MCF 10A (cell line): Measurements from ENCODE around the gene BEND7. TPM values are rescaled to one million over a fixed set of nuclear protein-coding genes. Genes with fewer than 3 reads are reported as not detected.

Source experiments
- BruUV-seq: library from RNA; stranded (reverse); fragments of 400-500 nt; replicated peaks from 2 replicates; lab custom pipeline; 2021; lab: Mats Ljungman, UMichigan
- CTCF ChIA-PET: fragments of 300-600 bp; sonication (Branson Sonifier 250); formaldehyde crosslinking; extraction: SDS; loops from one replicate; lab custom pipeline; 2021; ENCODE audit warnings: antibody characterized with exemption, inconsistent platforms; lab: Yijun Ruan, JAX
- POLR2A ChIA-PET: fragments of 300-600, 350-650 bp; sonication (Branson Sonifier 250); formaldehyde crosslinking; extraction: SDS; loops from one replicate; lab custom pipeline; 2020; ENCODE audit warnings: antibody characterized with exemption, inconsistent platforms; lab: Yijun Ruan, JAX
- DNase-seq: peaks from one replicate; pipeline ENCODE4 v3.0.0-alpha.2; 2018; ENCODE audit not compliant: unreplicated experiment
- H3K27ac Mint-ChIP-seq: one replicate; pipeline ENCODE4 v1.8.0; 2022; ENCODE audit warnings: mild to moderate bottlenecking, low read depth, mixed read lengths; ENCODE audit not compliant: unreplicated experiment
- H3K27me3 Mint-ChIP-seq: one replicate; pipeline ENCODE4 v1.8.0; 2022; ENCODE audit warnings: mixed read lengths; ENCODE audit not compliant: insufficient read depth, unreplicated experiment
- H3K36me3 Mint-ChIP-seq: one replicate; pipeline ENCODE4 v1.8.0; 2022; ENCODE audit warnings: mild to moderate bottlenecking, moderate library complexity, mixed read lengths; ENCODE audit not compliant: insufficient read depth, unreplicated experiment
- H3K4me1 Mint-ChIP-seq: one replicate; pipeline ENCODE4 v1.8.0; 2022; ENCODE audit warnings: mixed read lengths; ENCODE audit not compliant: insufficient read depth, unreplicated experiment
- H3K4me3 Mint-ChIP-seq: one replicate; pipeline ENCODE4 v1.8.0; 2022; ENCODE audit warnings: mild to moderate bottlenecking, moderate library complexity, mixed read lengths; ENCODE audit not compliant: unreplicated experiment
- H3K9me3 Mint-ChIP-seq: one replicate; pipeline ENCODE4 v1.8.0; 2022; ENCODE audit warnings: mixed read lengths; ENCODE audit not compliant: unreplicated experiment
- intact Hi-C: fragments of 100-400 bp; cut with micrococcal nuclease; formaldehyde crosslinking; loops from 2 replicates; pipeline ENCODE4 v1.14.1; 2022
- total RNA-seq: library from RNA; stranded (reverse); gene quantifications from 2 replicates; pipeline ENCODE4 v1.2.3, GENCODE V29; 2022
- TF ChIP-seq, protein P1 (sequence below): fragments of 200-600 bp; IDR thresholded peaks from one replicate; pipeline ENCODE4 v1.8.0; 2022; ENCODE audit warnings: antibody characterized with exemption, mild to moderate bottlenecking; ENCODE audit not compliant: unreplicated experiment

The BEND7 gene
- total RNA-seq, 1 experiment from 2014 or later, result 12.4 TPM

DNA sequence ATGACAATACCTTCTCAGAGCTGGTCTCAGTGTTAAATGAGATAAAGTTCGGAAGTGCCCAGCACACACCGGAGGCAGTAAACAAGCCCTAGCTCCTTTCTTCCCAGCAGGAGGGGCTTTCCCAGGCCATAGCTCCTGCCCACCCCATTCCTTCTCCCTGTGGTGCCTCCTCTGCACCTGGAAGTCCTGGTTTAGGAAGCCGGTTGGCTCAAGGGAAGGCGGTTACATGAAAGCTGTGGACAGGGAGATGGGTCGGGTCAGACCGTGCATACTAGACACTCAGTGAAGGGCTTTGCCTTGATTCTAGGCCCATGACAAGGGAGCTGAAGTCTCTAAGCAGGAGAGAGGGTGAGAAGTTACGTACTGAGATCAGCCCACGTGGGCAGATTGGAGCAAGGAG is 8.6 kb downstream of the BEND7 start:
- intact Hi-C loops, result no loop called here
- H3K36me3 Mint-ChIP-seq, result peaks cover 12% of the 10 kb centered on the region
- H3K4me3 Mint-ChIP-seq, result no peak overlapping the region

DNA sequence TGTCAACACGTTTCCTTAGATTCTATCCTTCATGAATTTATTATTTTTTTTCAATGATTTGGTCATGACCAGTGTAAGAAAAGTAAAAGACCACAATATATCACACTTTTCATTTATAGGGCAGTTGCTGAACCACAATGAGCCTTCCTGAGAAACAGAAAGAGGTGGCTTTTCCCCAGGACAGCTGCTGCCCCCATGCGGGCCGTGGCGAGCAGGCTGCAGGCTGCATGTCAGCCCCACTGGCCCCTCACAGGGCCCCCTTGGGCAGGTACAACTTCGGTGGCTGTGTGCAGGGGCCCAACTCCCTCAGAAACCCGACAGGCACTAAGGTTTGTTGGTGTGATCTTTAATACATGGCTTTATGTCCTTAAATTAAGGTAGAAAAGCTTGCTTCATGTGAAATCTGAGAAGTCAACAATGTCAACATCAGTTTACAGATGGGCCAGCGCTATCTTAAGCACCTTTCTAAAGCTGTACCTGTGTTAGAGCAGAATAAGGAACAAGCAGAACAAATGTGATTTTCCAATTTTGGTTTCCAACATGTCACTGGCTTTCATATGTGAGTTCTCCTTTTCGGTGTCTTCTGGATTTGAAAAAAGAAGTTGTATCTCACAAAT is 10.6 kb downstream of the BEND7 start:
- BruUV-seq, result no TSS peak
- POLR2A ChIA-PET, result interaction anchor here (1.3 kb wide), 1 partner anchor 10 kb away, joined by 3 read pairs; no protein-coding TSS in a partner anchor
- CTCF ChIA-PET, result no interaction called here
- TF ChIP-seq, protein P1, sequence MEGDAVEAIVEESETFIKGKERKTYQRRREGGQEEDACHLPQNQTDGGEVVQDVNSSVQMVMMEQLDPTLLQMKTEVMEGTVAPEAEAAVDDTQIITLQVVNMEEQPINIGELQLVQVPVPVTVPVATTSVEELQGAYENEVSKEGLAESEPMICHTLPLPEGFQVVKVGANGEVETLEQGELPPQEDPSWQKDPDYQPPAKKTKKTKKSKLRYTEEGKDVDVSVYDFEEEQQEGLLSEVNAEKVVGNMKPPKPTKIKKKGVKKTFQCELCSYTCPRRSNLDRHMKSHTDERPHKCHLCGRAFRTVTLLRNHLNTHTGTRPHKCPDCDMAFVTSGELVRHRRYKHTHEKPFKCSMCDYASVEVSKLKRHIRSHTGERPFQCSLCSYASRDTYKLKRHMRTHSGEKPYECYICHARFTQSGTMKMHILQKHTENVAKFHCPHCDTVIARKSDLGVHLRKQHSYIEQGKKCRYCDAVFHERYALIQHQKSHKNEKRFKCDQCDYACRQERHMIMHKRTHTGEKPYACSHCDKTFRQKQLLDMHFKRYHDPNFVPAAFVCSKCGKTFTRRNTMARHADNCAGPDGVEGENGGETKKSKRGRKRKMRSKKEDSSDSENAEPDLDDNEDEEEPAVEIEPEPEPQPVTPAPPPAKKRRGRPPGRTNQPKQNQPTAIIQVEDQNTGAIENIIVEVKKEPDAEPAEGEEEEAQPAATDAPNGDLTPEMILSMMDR, result no peak
- Mint-ChIP-seq H3K4me3 (no peak overlapping the region), H3K27me3 (no peaks in the 10 kb centered on the region), H3K4me1 (no peaks in the 10 kb centered on the region), H3K36me3 (peaks cover 12% of the 10 kb centered on the region), H3K9me3 (no peaks in the 10 kb centered on the region), H3K27ac (no peak overlapping the region)
- intact Hi-C loops, result no loop called here
- DNase-seq, result no peak

More for the DNA sequence above, 8.6 kb downstream of the BEND7 start:
- Mint-ChIP-seq H3K27me3 (no peaks in the 10 kb centered on the region), H3K9me3 (no peaks in the 10 kb centered on the region), H3K4me1 (no peaks in the 10 kb centered on the region), H3K27ac (no peak overlapping the region)
- CTCF ChIA-PET, result interaction anchor here (0.5 to 1.0 kb wide), 3 partner anchors 148 to 421 kb away, joined by 3 read pairs; no protein-coding TSS in a partner anchor
- DNase-seq, result no peak
- no TSS peak for BruUV-seq
- TF ChIP-seq, protein P1, result no peak
- POLR2A ChIA-PET, result no interaction called here

DNA sequence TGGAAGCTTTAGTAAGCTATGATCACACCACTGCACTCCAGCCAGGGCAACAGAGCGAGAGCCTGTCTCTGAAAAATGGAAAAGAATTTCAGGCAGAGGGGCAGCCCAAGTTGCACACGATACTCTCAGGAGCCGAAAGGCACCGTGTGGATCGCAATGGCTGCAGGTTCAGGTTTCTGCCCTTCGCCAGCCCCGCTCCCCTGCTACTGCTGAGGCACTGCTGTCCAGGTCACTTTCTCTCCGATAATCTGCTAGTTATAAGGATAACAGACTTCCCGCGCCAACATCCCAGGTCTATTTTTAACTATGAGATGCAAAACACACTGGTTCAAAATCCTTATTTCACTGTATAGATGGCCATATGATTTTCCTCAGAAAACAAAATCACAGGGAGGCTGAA is 11.1 kb downstream of the BEND7 start:
- H3K4me1 Mint-ChIP-seq, result no peaks in the 10 kb centered on the region
- ChIA-PET CTCF (no interaction called here), POLR2A (no interaction called here)
- TF ChIP-seq, protein P1, result no peak
- peaks cover 12% of the 10 kb centered on the region for H3K36me3 Mint-ChIP-seq
- no peak overlapping the region for H3K27ac Mint-ChIP-seq
- intact Hi-C loops, result no loop called here
- H3K9me3 Mint-ChIP-seq, result no peaks in the 10 kb centered on the region
- BruUV-seq, result no TSS peak
- DNase-seq, result no peak
- no peaks in the 10 kb centered on the region for H3K27me3 Mint-ChIP-seq
- H3K4me3 Mint-ChIP-seq, result no peak overlapping the region

DNA sequence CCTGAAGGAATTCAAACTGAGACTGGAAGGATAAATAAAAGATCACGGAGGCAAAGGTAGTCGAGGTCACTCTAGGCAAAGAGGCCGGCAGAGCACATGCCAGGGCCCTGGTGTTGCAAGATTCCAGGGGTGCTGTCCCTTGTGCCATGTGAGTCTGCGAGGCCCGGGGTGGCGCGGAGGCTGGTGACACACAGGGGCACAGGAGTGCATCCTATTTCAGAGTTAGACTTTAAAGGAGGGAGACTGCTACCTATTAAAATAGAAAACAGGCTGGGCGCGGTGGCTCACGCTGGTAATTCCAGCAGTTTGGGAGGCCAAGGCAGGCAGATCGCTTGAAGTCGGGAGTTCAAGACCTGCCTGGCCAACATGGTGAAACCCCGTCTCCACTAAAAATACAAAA is 12.6 kb downstream of the BEND7 start:
- ChIA-PET CTCF (no interaction called here), POLR2A (no interaction called here)
- no TSS peak for BruUV-seq
- TF ChIP-seq, protein P1, result no peak
- no peak for DNase-seq
- intact Hi-C loops, result no loop called here
- Mint-ChIP-seq H3K27me3 (no peaks in the 10 kb centered on the region), H3K27ac (no peak overlapping the region), H3K4me1 (no peaks in the 10 kb centered on the region), H3K4me3 (no peak overlapping the region), H3K9me3 (no peaks in the 10 kb centered on the region), H3K36me3 (peaks cover 10% of the 10 kb centered on the region)
